Fibroblast of pulmonary artery (primary cell): ENCODE results near the gene SLC66A2.

Experiments used
- DNase-seq: peaks from one replicate; pipeline ENCODE4 v3.0.0-alpha.2; 2010; ENCODE audit warnings: low read depth
- H3K4me3 ChIP-seq: replicated peaks from 2 replicates; pipeline ENCODE4 v1.5.1; 2011; ENCODE audit warnings: low read depth, mild to moderate bottlenecking, control low read depth, low read length, moderate library complexity
- TF ChIP-seq, protein P1 (sequence below): IDR thresholded peaks from 2 replicates; pipeline ENCODE4 v1.5.1; 2011; ENCODE audit warnings: mild to moderate bottlenecking, control low read depth, low read length, inconsistent platforms; ENCODE audit errors: missing control alignments

Gene SLC66A2

GRCh38 chr18:79904357-79905147 is 46.9 kb downstream of the SLC66A2 start:
- TF ChIP-seq, protein P1, sequence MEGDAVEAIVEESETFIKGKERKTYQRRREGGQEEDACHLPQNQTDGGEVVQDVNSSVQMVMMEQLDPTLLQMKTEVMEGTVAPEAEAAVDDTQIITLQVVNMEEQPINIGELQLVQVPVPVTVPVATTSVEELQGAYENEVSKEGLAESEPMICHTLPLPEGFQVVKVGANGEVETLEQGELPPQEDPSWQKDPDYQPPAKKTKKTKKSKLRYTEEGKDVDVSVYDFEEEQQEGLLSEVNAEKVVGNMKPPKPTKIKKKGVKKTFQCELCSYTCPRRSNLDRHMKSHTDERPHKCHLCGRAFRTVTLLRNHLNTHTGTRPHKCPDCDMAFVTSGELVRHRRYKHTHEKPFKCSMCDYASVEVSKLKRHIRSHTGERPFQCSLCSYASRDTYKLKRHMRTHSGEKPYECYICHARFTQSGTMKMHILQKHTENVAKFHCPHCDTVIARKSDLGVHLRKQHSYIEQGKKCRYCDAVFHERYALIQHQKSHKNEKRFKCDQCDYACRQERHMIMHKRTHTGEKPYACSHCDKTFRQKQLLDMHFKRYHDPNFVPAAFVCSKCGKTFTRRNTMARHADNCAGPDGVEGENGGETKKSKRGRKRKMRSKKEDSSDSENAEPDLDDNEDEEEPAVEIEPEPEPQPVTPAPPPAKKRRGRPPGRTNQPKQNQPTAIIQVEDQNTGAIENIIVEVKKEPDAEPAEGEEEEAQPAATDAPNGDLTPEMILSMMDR = no peak
- no peak overlapping the region for H3K4me3 ChIP-seq
- DNase-seq = no peak

GRCh38 chr18:79903787-79904356 is 47.6 kb downstream of the SLC66A2 start:
- TF ChIP-seq, protein P1 = no peak
- H3K4me3 ChIP-seq = no peak overlapping the region
- no peak for DNase-seq

- DNase-seq = no peak
- TF ChIP-seq, protein P1 = no peak
- no peak overlapping the region for H3K4me3 ChIP-seq
Observed at GRCh38 chr18:79903071-79903635, 48.3 kb downstream of the SLC66A2 start.

GRCh38 chr18:79902640-79903039 is 48.8 kb downstream of the SLC66A2 start:
- no peak for DNase-seq
- TF ChIP-seq, protein P1 = no peak
- H3K4me3 ChIP-seq = no peak overlapping the region

DNA sequence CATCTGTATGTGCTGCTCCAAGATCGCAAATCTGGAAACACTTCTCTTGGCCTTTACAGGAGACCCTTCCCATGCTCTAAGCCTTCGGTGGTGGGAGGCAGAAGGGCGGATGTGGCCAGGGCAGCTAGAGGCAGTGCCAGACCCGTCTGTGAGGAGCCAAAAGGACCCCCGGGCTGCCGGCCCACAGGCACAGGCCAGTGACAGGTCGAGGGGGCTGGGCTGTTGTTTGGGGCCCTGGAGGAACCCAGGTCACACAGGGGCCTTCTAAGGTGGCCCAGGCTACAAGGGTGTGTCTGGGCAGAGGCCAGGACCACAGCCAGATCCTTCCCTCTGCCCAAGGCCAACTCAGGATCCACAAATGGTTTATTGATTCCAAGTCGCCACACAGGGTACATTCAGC is 49.4 kb downstream of the SLC66A2 start:
- TF ChIP-seq, protein P1 = no peak
- no peak for DNase-seq
- H3K4me3 ChIP-seq = no peak overlapping the region

GRCh38 chr18:79901665-79902064 is 49.8 kb downstream of the SLC66A2 start:
- H3K4me3 ChIP-seq = no peak overlapping the region
- TF ChIP-seq, protein P1 = no peak
- no peak for DNase-seq
